Measurements from ENCODE around the gene PPM1E. TPM values are rescaled to one million over a fixed set of nuclear protein-coding genes. Genes with fewer than 3 reads are reported as not detected.
"Not testable (repeated sequence)": the region's sequence is repeated elsewhere in the genome, so short reads cannot be mapped to it uniquely, and the experiment has no call there.

The PPM1E gene
- total RNA-seq, 1 donor from 2014 or later, result 1.7 TPM

GRCh38 chr17:58786586-58787295, 31.1 kb downstream of the PPM1E start:
- Mint-ChIP-seq H3K4me1 (ENCODE audit: unreplicated experiment) (peaks cover 17% of the 10 kb centered on the region), H3K9me3 (ENCODE audit: unreplicated experiment) (no peaks in the 10 kb centered on the region), H3K4me3 (ENCODE audit: unreplicated experiment) (no peak overlapping the region), H3K36me3 (ENCODE audit: unreplicated experiment) (no peaks in the 10 kb centered on the region), H3K27me3 (ENCODE audit: unreplicated experiment) (no peaks in the 10 kb centered on the region), H3K27ac (ENCODE audit: unreplicated experiment) (peak overlapping the region; percentile 86)
- TF ChIP-seq CTCF (IDR thresholded peaks at IDR 0.05), result peak; percentile 5
- no peak for DNase-seq (ENCODE audit: extremely low spot score, unreplicated experiment)

- no peaks in the 10 kb centered on the region for H3K27me3 Mint-ChIP-seq (ENCODE audit: unreplicated experiment)
- no peak for TF ChIP-seq CTCF (IDR thresholded peaks at IDR 0.05)
- no peak overlapping the region for H3K4me3 Mint-ChIP-seq (ENCODE audit: unreplicated experiment)
- peaks cover 17% of the 10 kb centered on the region for H3K4me1 Mint-ChIP-seq (ENCODE audit: unreplicated experiment)
- no peaks in the 10 kb centered on the region for H3K9me3 Mint-ChIP-seq (ENCODE audit: unreplicated experiment)
- no peak for DNase-seq (ENCODE audit: extremely low spot score, unreplicated experiment)
- no peaks in the 10 kb centered on the region for H3K36me3 Mint-ChIP-seq (ENCODE audit: unreplicated experiment)
- no peak overlapping the region for H3K27ac Mint-ChIP-seq (ENCODE audit: unreplicated experiment)
Measured at GRCh38 chr17:58788199-58788598, 32.5 kb downstream of the PPM1E start.

GRCh38 chr17:58789160-58789559, 33.5 kb downstream of the PPM1E start:
- Mint-ChIP-seq H3K4me1 (ENCODE audit: unreplicated experiment) (peaks cover 17% of the 10 kb centered on the region), H3K4me3 (ENCODE audit: unreplicated experiment) (no peak overlapping the region), H3K9me3 (ENCODE audit: unreplicated experiment) (no peaks in the 10 kb centered on the region), H3K27me3 (ENCODE audit: unreplicated experiment) (no peaks in the 10 kb centered on the region), H3K27ac (ENCODE audit: unreplicated experiment) (no peak overlapping the region), H3K36me3 (ENCODE audit: unreplicated experiment) (no peaks in the 10 kb centered on the region)
- DNase-seq (ENCODE audit: extremely low spot score, unreplicated experiment), result no peak
- no peak for TF ChIP-seq CTCF (IDR thresholded peaks at IDR 0.05)

- H3K27ac Mint-ChIP-seq (ENCODE audit: unreplicated experiment), result no peak overlapping the region
- peaks cover 3% of the 10 kb centered on the region for H3K9me3 Mint-ChIP-seq (ENCODE audit: unreplicated experiment)
- no peak for TF ChIP-seq CTCF (IDR thresholded peaks at IDR 0.05)
- H3K27me3 Mint-ChIP-seq (ENCODE audit: unreplicated experiment), result no peaks in the 10 kb centered on the region
- no peaks in the 10 kb centered on the region for H3K36me3 Mint-ChIP-seq (ENCODE audit: unreplicated experiment)
- peaks cover 17% of the 10 kb centered on the region for H3K4me1 Mint-ChIP-seq (ENCODE audit: unreplicated experiment)
- no peak overlapping the region for H3K4me3 Mint-ChIP-seq (ENCODE audit: unreplicated experiment)
- no peak for DNase-seq (ENCODE audit: extremely low spot score, unreplicated experiment)
Measured at GRCh38 chr17:58789831-58790230, 34.2 kb downstream of the PPM1E start.

- H3K4me1 Mint-ChIP-seq (ENCODE audit: unreplicated experiment); H3K27me3 Mint-ChIP-seq (ENCODE audit: unreplicated experiment); H3K36me3 Mint-ChIP-seq (ENCODE audit: unreplicated experiment); H3K27ac Mint-ChIP-seq (ENCODE audit: unreplicated experiment); H3K9me3 Mint-ChIP-seq (ENCODE audit: unreplicated experiment); H3K4me3 Mint-ChIP-seq (ENCODE audit: unreplicated experiment); DNase-seq (ENCODE audit: extremely low spot score, unreplicated experiment): not testable (repeated sequence)
Measured at GRCh38 chr17:58794508-58794907, 38.9 kb downstream of the PPM1E start.

Measured in osteocyte (in vitro differentiated cells).